GM12878 (cell line): ENCODE results near the gene ARHGAP44. TPM values are rescaled to one million over a fixed set of nuclear protein-coding genes. Genes with fewer than 3 reads are reported as not detected.

ENCODE experiments used
- ATAC-seq: fragments of 200-7000 bp; cut with Tn5 transposase; 3 replicates; pipeline ENCODE4 v1.9.1; 2020; ENCODE audit warnings: mild to moderate bottlenecking, moderate library complexity
- BruUV-seq: library from RNA; stranded (reverse); fragments of 400-500 nt; replicated peaks from 2 replicates; lab custom pipeline; 2021; lab: Mats Ljungman, UMichigan
- CTCF ChIA-PET: fragments of 300-600 bp; sonication (Branson Sonifier 250); formaldehyde crosslinking; extraction: SDS; loops from one replicate; lab custom pipeline; 2021; ENCODE audit warnings: inconsistent platforms; lab: Yijun Ruan, JAX
- POLR2A ChIA-PET: fragments of 350-600 bp; formaldehyde crosslinking; extraction: SDS; loops from one replicate; lab custom pipeline; 2021; ENCODE audit warnings: inconsistent platforms; lab: Charles Lee
- RAD21 ChIA-PET: fragments of 300-600 bp; sonication (Branson Sonifier 250); formaldehyde crosslinking; loops from one replicate; lab custom pipeline; 2023; ENCODE audit warnings: antibody characterized with exemption; ENCODE audit not compliant: unreplicated experiment; lab: Charles Lee
- SMC1A ChIA-PET: fragments of 300-600 bp; sonication (Branson Sonifier 250); formaldehyde crosslinking; loops from one replicate; lab custom pipeline; 2023; ENCODE audit not compliant: unreplicated experiment, uncharacterized antibody; lab: Charles Lee
- DNase-seq: peaks from one replicate; pipeline ENCODE4 v3.0.0-alpha.2; 2011; ENCODE audit warnings: low read depth, low spot score
- FAIRE-seq: peaks from 3 replicates; lab custom pipeline; 2011; peaks lifted over from hg19 to GRCh38; lab: Jason Lieb, UNC
- H2AFZ ChIP-seq: 2 replicates; pipeline ENCODE4 v1.6.0; 2011; ENCODE audit warnings: low read depth, low read length, control low read depth; ENCODE audit not compliant: control insufficient read depth
- H3K27ac ChIP-seq: 2 replicates; pipeline ENCODE4 v1.5.1; 2011; ENCODE audit warnings: control low read depth; ENCODE audit not compliant: control insufficient read depth, insufficient read depth
- H3K27me3 ChIP-seq, 2 experiments: replicated peaks in 1 of 2; 2 replicates each; pipeline versions ENCODE4 v1.6.0 to v1.6.1; 2011; ENCODE audit warnings: low read length in 1 of 2; ENCODE audit not compliant: control insufficient read depth in 2 of 2, insufficient read depth in 2 of 2
- H3K36me3 ChIP-seq, 2 experiments: 2 replicates each; pipeline ENCODE4 v1.5.1; 2011; ENCODE audit warnings: low read length in 1 of 2; ENCODE audit not compliant: control insufficient read depth in 2 of 2, insufficient read depth in 2 of 2
- H3K4me1 ChIP-seq: 2 replicates; pipeline ENCODE4 v1.6.1; 2011; ENCODE audit warnings: mild to moderate bottlenecking, low read length, moderate library complexity, mixed read lengths; ENCODE audit not compliant: control insufficient read depth, insufficient read depth
- H3K4me2 ChIP-seq: 2 replicates; pipeline ENCODE4 v1.6.0; 2011; ENCODE audit warnings: control low read depth; ENCODE audit not compliant: control insufficient read depth, insufficient read depth
- H3K4me3 ChIP-seq: fragments of 200-600 bp; sonication (generic); 2 replicates; pipeline ENCODE4 v1.5.1; 2016
- H3K79me2 ChIP-seq: 2 replicates; pipeline ENCODE4 v1.6.0; 2011; ENCODE audit warnings: low read length; ENCODE audit not compliant: control insufficient read depth, insufficient read depth
- H3K9ac ChIP-seq: 2 replicates; pipeline ENCODE4 v1.8.0; 2011; ENCODE audit warnings: low read length, control low read depth, mixed read lengths; ENCODE audit not compliant: control insufficient read depth, insufficient read depth
- H3K9me3 ChIP-seq: replicated peaks from 3 replicates; pipeline ENCODE4 v1.5.1; 2011; ENCODE audit warnings: mild to moderate bottlenecking, low read length; ENCODE audit not compliant: control insufficient read depth, insufficient read depth
- H4K20me1 ChIP-seq: 2 replicates; pipeline ENCODE4 v1.6.0; 2011; ENCODE audit not compliant: control insufficient read depth, insufficient read depth
- BACH1 ChIP-seq: fragments of 450-650 bp; IDR thresholded peaks from 2 replicates; pipeline ENCODE4 v1.6.1; 2017; ENCODE audit warnings: mild to moderate bottlenecking, borderline replicate concordance
- BHLHE40 ChIP-seq, 2 experiments: fragments of 450-650 bp in 1 of 2; IDR thresholded peaks; 2 replicates each; pipeline ENCODE4 v1.6.1; 2011 to 2017; ENCODE audit warnings: low read depth in 2 of 2, borderline replicate concordance in 1 of 2, improper control_type of control experiment in 1 of 2, low read length in 1 of 2, mild to moderate bottlenecking in 1 of 2
- CBFB ChIP-seq: IDR thresholded peaks from 2 replicates; pipeline ENCODE4 v1.6.1; 2016; ENCODE audit warnings: antibody characterized with exemption, low read depth
- DPF2 ChIP-seq: fragments of 450-650 bp; IDR thresholded peaks from 2 replicates; pipeline ENCODE4 v1.6.1; 2017; ENCODE audit warnings: mild to moderate bottlenecking
- HDGF ChIP-seq: fragments of 450-650 bp; IDR thresholded peaks from 2 replicates; pipeline ENCODE4 v1.6.1; 2016; ENCODE audit warnings: antibody characterized with exemption
- NBN ChIP-seq: fragments of 450-650 bp; IDR thresholded peaks from 2 replicates; pipeline ENCODE4 v1.6.1; 2016
- NFIC ChIP-seq: IDR thresholded peaks from 2 replicates; pipeline ENCODE4 v1.6.1; 2012; ENCODE audit warnings: low read depth, mild to moderate bottlenecking, inconsistent platforms, low read length, moderate library complexity
- RAD51 ChIP-seq: fragments of 450-650 bp; IDR thresholded peaks from 2 replicates; pipeline ENCODE4 v1.6.1; 2016; ENCODE audit warnings: moderate library complexity, mild to moderate bottlenecking, inconsistent platforms
- RUNX3 ChIP-seq: IDR thresholded peaks from 2 replicates; pipeline ENCODE4 v1.6.1; 2012; ENCODE audit warnings: low read length, inconsistent platforms
- SIX5 ChIP-seq: IDR thresholded peaks from 2 replicates; pipeline ENCODE4 v1.6.1; 2011; ENCODE audit warnings: mild to moderate bottlenecking, low read depth, low read length, moderate library complexity; ENCODE audit not compliant: severe bottlenecking
- WGBS: methylation state at CpG from one replicate; pipeline ENCODE4 v1.1.6; 2016; ENCODE audit warnings: low lambda C conversion rate; ENCODE audit not compliant: insufficient replicate concordance, insufficient coverage; ENCODE audit errors: missing lambda C conversion rate; 5-methylcytosine and 5-hydroxymethylcytosine counted together
- in situ Hi-C: fragments of 300-500 bp; cut with MboI; formaldehyde crosslinking; loops from 9 replicates; pipeline ENCODE4 v1.14.3; 2018; ENCODE audit warnings: mixed read lengths
- intact Hi-C: fragments of 100-400 bp; cut with micrococcal nuclease; formaldehyde crosslinking; loops from one replicate; pipeline ENCODE4 v1.14.2; 2022; ENCODE audit not compliant: unreplicated experiment
- polyA plus RNA-seq, 11 experiments: library from polyadenylated mRNA; depleted of rRNA in 4 of 11; unstranded in 6 of 11; stranded (reverse) in 5 of 11; fragments of >200 nt; fragmentation: Nextera tagmentation in 4 of 11; fragmentation: Illumina TruSeq in 1 of 11; extraction: Ambion mirVana in 4 of 11; extraction: Trizol in 1 of 11; gene quantifications; 1 replicate in 1 of 11; 2 replicates in 10 of 11; pipeline versions ENCODE4 v1.2.1 to v1.2.3, GENCODE V29; 2011 to 2016; ENCODE audit warnings: inconsistent platforms in 2 of 11, missing spikeins in 2 of 11, low read depth in 1 of 11
- total RNA-seq, 4 experiments: library from RNA; depleted of rRNA in 3 of 4; stranded (reverse); fragments of >200 nt in 3 of 4; fragmentation: Illumina TruSeq in 1 of 4; extraction: Trizol in 1 of 4; gene quantifications; 2 replicates each; pipeline versions ENCODE4 v1.2.1 to v1.2.3, GENCODE V29; 2013 to 2021
- TF ChIP-seq, protein P1 (sequence below): IDR thresholded peaks from 2 replicates; pipeline ENCODE4 v1.6.1; 2012; ENCODE audit warnings: low read length, inconsistent platforms
- TF ChIP-seq, protein P2 (sequence below): fragments of 450-650 bp; IDR thresholded peaks from 2 replicates; pipeline ENCODE4 v1.6.1; 2017; ENCODE audit warnings: mild to moderate bottlenecking, moderate library complexity
- TF ChIP-seq, protein P3 (sequence below): fragments of 450-650 bp; IDR thresholded peaks from 2 replicates; pipeline ENCODE4 v1.6.1; 2014; ENCODE audit warnings: mild to moderate bottlenecking

ARHGAP44 gene
- total and polyA plus RNA-seq, 10 of the 15 experiments (the other 5 are each of a cell fraction or from before 2014, with no cell fraction given) = 0.11 to 1.2 (median 0.48) TPM

DNA sequence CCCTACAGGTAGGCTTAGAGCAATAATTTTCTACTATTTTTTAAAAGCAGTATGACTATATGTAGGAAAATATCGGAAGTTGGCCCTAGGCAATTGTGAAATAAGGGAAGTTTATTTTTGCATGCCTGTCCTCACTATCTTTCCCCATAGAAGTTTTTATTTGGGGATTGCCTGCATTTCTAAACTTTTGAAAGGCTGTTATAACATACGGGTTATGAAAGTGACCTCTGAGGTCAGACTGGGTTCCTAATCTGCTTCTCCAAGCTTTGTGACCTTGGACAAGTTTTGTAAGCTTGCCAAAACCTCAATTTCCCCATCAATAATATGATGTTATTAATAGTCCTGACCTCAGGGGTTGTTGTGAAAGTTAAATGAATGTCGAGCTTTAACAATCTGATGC is 67.1 kb downstream of the ARHGAP44 start:
- in situ Hi-C loops = no loop called here
- H3K4me2 ChIP-seq = no peak overlapping the region

DNA sequence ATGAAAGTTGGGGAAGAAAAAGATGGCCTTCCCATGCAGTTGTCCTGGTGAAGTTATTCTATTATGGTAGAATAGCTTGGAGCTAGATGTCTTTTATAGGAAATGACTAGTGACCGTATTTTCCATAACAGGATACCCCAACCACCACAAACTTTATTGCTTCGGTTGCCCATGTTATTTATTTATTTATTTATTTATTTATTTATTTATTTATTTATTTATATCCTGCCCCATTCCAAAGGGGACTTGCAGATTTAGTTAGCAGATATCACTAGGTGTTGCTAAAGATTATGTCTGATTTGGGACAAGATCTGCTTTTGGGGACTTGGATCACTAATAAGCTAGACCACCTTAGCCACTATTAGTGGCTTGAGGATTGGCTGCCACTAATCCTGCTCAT is 68.3 kb downstream of the ARHGAP44 start:
- 56% methylated on average over 2 of the region's 2 CpGs for WGBS
- intact Hi-C loops (no loop called here), in situ Hi-C loops (no loop called here)
- H3K27me3 ChIP-seq = no peaks in the 10 kb centered on the region
- H3K9ac ChIP-seq = no peak overlapping the region
- H3K27ac ChIP-seq = no peak overlapping the region
- no peaks in the 10 kb centered on the region for H3K36me3 ChIP-seq
- no peak for ATAC-seq
- POLR2A ChIA-PET = no interaction called here
- RAD21 ChIA-PET = no interaction called here
- no peak for FAIRE-seq
- H4K20me1 ChIP-seq = no peaks in the 10 kb centered on the region
- peaks cover 9% of the 10 kb centered on the region for H3K9me3 ChIP-seq
- H3K4me3 ChIP-seq = no peak overlapping the region
- H3K4me1 ChIP-seq = peaks cover 8% of the 10 kb centered on the region
- DNase-seq = no peak
- SMC1A ChIA-PET = no interaction called here
- H3K4me2 ChIP-seq = no peak overlapping the region
- H3K79me2 ChIP-seq = no peaks in the 10 kb centered on the region
- CTCF ChIA-PET = no interaction called here
- BruUV-seq = no TSS peak
- H2AFZ ChIP-seq = no peak overlapping the region
- TF ChIP-seq RAD51 (no peak), SIX5 (no peak), CBFB (no peak), NBN (no peak), HDGF (no peak), BHLHE40 (IDR thresholded peaks at IDR 0.05; ENCODE audit: borderline replicate concordance in 1 of 2, low read depth in 2 of 2, low read length in 1 of 2) (no peak), BACH1 (no peak), NFIC (no peak), DPF2 (no peak)
- TF ChIP-seq, protein P1, sequence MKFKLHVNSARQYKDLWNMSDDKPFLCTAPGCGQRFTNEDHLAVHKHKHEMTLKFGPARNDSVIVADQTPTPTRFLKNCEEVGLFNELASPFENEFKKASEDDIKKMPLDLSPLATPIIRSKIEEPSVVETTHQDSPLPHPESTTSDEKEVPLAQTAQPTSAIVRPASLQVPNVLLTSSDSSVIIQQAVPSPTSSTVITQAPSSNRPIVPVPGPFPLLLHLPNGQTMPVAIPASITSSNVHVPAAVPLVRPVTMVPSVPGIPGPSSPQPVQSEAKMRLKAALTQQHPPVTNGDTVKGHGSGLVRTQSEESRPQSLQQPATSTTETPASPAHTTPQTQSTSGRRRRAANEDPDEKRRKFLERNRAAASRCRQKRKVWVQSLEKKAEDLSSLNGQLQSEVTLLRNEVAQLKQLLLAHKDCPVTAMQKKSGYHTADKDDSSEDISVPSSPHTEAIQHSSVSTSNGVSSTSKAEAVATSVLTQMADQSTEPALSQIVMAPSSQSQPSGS = no peak
- TF ChIP-seq, protein P2, sequence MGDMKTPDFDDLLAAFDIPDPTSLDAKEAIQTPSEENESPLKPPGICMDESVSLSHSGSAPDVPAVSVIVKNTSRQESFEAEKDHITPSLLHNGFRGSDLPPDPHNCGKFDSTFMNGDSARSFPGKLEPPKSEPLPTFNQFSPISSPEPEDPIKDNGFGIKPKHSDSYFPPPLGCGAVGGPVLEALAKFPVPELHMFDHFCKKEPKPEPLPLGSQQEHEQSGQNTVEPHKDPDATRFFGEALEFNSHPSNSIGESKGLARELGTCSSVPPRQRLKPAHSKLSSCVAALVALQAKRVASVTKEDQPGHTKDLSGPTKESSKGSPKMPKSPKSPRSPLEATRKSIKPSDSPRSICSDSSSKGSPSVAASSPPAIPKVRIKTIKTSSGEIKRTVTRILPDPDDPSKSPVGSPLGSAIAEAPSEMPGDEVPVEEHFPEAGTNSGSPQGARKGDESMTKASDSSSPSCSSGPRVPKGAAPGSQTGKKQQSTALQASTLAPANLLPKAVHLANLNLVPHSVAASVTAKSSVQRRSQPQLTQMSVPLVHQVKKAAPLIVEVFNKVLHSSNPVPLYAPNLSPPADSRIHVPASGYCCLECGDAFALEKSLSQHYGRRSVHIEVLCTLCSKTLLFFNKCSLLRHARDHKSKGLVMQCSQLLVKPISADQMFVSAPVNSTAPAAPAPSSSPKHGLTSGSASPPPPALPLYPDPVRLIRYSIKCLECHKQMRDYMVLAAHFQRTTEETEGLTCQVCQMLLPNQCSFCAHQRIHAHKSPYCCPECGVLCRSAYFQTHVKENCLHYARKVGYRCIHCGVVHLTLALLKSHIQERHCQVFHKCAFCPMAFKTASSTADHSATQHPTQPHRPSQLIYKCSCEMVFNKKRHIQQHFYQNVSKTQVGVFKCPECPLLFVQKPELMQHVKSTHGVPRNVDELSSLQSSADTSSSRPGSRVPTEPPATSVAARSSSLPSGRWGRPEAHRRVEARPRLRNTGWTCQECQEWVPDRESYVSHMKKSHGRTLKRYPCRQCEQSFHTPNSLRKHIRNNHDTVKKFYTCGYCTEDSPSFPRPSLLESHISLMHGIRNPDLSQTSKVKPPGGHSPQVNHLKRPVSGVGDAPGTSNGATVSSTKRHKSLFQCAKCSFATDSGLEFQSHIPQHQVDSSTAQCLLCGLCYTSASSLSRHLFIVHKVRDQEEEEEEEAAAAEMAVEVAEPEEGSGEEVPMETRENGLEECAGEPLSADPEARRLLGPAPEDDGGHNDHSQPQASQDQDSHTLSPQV = no peak

More for the DNA sequence above, 67.1 kb downstream of the ARHGAP44 start:
- ChIA-PET SMC1A (no interaction called here), CTCF (no interaction called here), POLR2A (no interaction called here)
- intact Hi-C loops = no loop called here
- H2AFZ ChIP-seq = no peak overlapping the region
- H3K27me3 ChIP-seq = no peaks in the 10 kb centered on the region
- peaks cover 9% of the 10 kb centered on the region for H3K9me3 ChIP-seq
- no peaks in the 10 kb centered on the region for H4K20me1 ChIP-seq
- no peak overlapping the region for H3K27ac ChIP-seq
- H3K79me2 ChIP-seq = no peaks in the 10 kb centered on the region
- DNase-seq = no peak
- no peak overlapping the region for H3K9ac ChIP-seq
- BruUV-seq = no TSS peak
- no peaks in the 10 kb centered on the region for H3K36me3 ChIP-seq
- peaks cover 8% of the 10 kb centered on the region for H3K4me1 ChIP-seq
- TF ChIP-seq, protein P3, sequence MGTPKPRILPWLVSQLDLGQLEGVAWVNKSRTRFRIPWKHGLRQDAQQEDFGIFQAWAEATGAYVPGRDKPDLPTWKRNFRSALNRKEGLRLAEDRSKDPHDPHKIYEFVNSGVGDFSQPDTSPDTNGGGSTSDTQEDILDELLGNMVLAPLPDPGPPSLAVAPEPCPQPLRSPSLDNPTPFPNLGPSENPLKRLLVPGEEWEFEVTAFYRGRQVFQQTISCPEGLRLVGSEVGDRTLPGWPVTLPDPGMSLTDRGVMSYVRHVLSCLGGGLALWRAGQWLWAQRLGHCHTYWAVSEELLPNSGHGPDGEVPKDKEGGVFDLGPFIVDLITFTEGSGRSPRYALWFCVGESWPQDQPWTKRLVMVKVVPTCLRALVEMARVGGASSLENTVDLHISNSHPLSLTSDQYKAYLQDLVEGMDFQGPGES = no peak
- peak; percentile 29; the same call in 1 of the 2 replicates for TF ChIP-seq RUNX3
- TF ChIP-seq, all 136 proteins: peak for 1
- RAD21 ChIA-PET = no interaction called here
- ATAC-seq (no peak), FAIRE-seq (no peak)
- WGBS = 41% methylated on average over 3 of the region's 3 CpGs
- H3K4me3 ChIP-seq = no peak overlapping the region
